GM19324 (cell line): ENCODE measurements around the gene RNF13.

ENCODE experiments used
- ATAC-seq: cut with Tn5 transposase; IDR thresholded peaks from one replicate; pipeline ENCODE4 v1.9.1; 2021; ENCODE audit warnings: mild to moderate bottlenecking, moderate library complexity; ENCODE audit not compliant: unreplicated experiment, low FRiP score

The RNF13 gene

GRCh38 chr3:149812606-149813366, at the start of gene RNF13:
Gene RNF13, plus strand, starts transcription at chr3:149813215. Its CDS starts 32,812 bp downstream, at chr3:149846027.
- peak; percentile 95 for ATAC-seq

GRCh38 chr3:149763565-149764195, 49.3 kb upstream of the RNF13 start:
- ATAC-seq: no peak

GRCh38 chr3:149764302-149764701, 48.7 kb upstream of the RNF13 start:
- no peak for ATAC-seq

- ATAC-seq: no peak
Observed at GRCh38 chr3:149765762-149766334, 47.2 kb upstream of the RNF13 start.

- ATAC-seq: no peak
Observed at GRCh38 chr3:149767720-149768119, 45.3 kb upstream of the RNF13 start.

GRCh38 chr3:149768704-149769103, 44.3 kb upstream of the RNF13 start:
- ATAC-seq: no peak

DNA sequence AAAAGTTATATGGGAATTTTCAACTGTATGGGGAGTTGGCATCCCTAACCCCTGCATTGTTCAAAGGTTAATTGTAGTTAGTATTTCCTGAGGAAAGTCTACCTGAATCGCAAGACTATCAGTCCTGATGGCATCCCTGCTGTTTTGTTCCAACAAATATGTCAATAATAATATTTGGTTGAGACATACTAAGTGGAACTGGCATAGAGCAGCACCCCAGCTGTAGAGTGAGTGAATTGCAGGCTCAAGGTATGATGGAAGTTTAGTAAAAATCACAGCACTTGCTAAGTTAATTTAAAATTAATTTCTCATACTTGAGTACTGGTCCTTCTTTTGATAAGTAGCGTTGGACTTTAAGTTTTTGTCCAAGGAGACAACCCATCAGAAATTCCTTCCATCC, 42.8 kb upstream of the RNF13 start:
- no peak for ATAC-seq

- no peak for ATAC-seq
Observed at GRCh38 chr3:149771652-149772271, 41.3 kb upstream of the RNF13 start.

DNA sequence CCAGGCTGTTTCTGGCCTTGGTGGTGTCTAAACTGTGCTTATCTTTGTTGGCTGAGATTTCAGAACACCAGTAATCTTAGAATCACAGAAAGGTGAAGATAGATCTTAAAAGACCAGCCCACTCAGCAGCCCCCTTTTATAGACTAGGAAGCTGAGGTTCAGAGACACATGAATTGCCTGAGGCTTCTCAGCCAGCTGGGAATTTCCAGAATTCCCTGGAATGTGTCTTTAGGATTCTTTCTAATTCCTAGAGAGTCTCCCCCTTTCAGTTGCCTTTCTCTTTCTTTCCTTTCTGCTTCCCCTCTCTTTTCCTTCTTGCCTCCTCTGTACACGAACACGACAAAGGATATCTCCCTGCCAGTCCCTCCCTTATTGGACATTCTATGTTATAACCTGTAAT, 40.2 kb upstream of the RNF13 start:
- ATAC-seq: no peak

DNA sequence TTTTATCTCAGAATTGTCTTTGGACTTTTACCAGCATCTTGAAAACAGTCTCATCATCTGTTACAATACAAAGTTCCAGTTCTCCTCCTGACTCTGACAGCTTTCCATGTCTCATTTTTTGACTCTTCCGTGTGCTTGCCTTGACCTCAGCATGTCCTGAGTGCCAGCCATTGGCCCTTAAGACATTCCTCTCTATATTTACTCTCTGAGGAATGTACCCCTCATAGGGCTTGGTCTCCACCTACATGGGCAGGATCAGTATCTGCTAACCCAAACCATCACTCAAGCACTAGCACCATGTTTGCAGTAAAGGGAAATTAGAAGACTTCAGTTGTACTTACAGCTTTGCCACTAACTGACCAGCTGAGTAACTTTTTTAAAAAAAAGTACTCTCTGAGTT, 36.8 kb upstream of the RNF13 start:
- no peak for ATAC-seq

GRCh38 chr3:149777414-149778214, 35.4 kb upstream of the RNF13 start:
- no peak for ATAC-seq

- ATAC-seq: no peak
Observed at GRCh38 chr3:149781211-149781610, 31.8 kb upstream of the RNF13 start.

DNA sequence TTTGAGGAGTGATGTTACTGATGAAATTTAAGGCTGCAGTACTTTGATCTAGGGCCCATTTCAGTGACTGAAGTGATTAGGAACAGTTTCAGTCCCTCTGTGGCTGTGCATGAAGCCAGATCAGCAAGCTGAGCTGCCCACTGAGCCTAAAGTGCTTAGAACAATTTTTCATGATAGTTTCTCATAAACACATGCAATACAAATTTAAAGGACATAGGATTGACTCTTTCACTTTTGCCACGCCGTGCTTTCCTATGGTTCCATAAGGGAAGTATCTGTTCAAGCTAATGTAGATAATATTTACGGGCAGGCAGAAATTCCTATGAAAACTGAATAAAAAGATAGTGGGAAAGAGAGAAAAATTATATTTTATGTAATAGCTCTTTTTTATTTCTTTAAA, 31.3 kb upstream of the RNF13 start:
- no peak for ATAC-seq

DNA sequence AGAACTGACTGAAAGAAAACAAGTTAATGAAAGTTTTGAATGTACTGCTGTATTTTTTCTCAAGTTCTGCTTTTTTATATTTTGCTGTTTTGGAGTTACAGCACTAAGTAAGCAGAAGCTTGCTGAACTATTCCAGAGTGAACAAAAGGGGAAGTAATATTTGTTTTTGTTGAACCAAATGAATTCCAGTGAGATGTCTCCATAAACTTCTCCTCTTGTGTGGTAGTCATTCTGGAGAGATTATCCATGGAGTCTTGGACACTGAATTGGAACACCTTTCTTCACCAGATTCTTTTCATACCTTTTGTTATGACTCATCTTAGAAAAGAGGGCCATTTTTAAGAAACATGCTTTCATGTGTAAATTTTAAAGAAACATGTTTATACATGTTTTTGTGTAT, 29.4 kb upstream of the RNF13 start:
- no peak for ATAC-seq

- no peak for ATAC-seq
Observed at GRCh38 chr3:149784064-149784704, 28.8 kb upstream of the RNF13 start.

GRCh38 chr3:149790268-149790667, 22.7 kb upstream of the RNF13 start:
- ATAC-seq: no peak

GRCh38 chr3:149790698-149791097, 22.3 kb upstream of the RNF13 start:
- ATAC-seq: no peak

DNA sequence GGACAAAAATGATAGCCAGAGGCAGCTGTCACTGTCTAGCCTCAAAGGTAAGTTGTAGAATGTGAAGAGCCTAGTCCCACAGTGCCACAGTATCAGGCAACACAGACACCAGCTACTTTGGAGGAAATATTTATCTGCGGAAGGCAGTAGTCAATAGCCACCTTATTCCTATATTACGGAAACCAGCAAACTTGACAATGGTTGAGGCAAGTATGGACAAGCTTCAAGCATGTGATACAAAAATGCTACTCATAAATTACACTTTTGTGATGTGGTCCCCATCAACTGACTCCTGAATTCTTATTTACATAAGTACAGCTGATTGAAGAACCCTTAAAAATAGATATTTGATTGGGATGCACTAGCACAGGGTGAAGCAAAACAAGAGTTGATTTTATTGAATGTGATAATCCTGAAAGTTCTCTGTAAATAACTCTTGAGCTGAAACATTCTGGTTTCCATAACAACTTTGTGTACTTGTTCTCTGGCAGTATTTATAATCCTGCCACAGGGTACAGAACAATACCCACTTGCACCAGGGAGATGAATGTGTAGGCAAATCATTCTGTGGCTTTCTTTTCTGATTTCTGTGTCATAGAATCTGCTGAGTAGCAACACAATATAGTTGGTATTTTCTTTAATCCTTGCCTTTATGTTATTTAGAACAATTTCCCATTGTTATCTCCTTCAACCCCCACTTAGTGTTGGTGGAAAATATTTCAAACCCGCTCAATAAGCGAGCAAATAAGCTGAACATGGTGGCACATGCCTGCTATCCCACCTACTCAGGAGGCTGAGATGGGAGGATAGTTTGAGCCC, 20.4 kb upstream of the RNF13 start, which contains the start of gene ANKUB1:
Gene ANKUB1, minus strand, starts transcription at position 103 of the 819 bp plus-strand sequence. CDS start 188 bp downstream, outside the sequence.
- no peak for ATAC-seq

GRCh38 chr3:149796026-149796425, 17.0 kb upstream of the RNF13 start:
- no peak for ATAC-seq
